GM21723 (cell line): ENCODE results near the gene SPTB.

Experiments
- ATAC-seq: cut with Tn5 transposase; IDR thresholded peaks from one replicate; pipeline ENCODE4 v1.9.1; 2021; ENCODE audit warnings: mild to moderate bottlenecking, moderate library complexity; ENCODE audit not compliant: unreplicated experiment

Gene SPTB

DNA sequence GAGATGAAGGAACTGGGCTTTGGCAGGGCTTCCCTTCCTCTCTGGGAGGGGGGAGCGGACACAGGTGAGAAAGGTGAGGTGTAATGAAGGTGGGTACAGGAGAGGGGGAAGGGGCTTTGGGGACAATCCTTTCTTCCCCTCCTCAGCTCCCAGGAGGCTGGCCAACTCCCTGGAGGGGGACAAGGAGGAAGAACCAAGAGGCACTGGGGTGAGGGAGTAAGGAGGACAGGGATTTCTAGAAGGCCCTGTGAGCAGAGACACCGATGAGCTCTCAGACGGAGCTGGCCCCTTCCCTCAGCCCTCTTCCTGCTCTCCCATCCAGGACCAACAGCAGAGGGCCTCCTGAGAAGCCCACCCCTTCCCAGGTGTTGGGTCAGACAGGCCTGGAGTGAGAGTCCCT is 122.1 kb downstream of the SPTB start:
- ATAC-seq: no peak

DNA sequence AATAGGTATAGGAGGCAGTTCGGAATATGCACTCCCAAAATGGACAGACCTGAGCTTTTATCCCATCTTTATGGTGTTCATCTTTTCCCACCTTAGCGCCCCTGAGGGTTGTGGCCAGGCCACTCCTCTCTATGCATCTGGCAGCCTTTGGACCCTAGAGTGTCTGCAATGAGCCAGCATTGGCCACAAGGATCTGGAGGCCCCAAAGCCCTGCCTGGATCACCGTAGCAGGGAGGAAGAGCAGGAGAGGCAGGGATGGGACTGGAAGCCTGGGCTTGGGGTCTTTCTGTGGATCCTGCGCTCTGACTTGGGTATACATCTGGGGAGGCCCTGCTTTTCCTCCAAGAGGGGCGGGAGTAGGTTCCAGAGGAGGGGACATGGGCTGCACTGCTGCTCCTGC is 123.0 kb downstream of the SPTB start:
- no peak for ATAC-seq

DNA sequence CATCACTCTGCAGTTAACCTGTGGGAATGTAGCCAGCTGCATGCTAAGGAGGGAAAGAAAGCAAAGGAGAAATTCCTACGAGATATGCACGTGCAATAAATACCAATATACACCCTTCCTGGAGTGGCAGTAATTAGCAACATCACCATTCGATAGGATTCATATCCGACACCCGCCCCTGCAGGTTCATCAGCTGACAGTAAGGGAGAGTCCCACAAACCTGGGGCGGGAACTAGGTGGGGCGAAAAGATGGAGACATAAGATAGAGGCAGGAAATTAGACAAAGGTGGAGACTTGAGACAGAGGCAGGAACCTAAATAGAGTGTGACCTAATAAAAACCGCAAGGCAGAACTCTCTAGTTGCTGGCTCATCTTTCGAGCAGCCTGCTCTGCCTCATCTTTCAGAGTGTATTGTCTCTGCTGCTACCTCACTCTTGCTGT is 123.9 kb downstream of the SPTB start:
- no peak for ATAC-seq

DNA sequence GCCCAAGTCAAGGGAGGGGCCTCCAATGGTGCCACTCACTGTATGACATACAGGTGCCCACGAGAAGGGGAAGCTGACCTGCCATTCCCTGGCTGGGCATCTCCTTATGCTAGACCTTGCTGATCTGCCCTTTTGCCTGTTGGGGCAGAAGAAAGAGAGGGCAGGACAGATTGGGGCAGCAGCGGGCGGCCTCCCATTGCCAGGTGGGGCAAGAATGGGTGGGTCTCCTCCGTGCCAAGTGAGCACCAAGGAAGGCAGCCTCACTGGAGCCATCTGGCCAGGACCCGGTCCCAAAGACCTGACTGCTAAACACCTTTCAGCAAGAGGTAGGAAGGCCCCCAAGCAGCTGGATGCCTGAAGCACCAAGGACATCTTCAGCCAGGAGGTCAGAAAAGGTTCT is 125.0 kb downstream of the SPTB start:
- ATAC-seq: no peak

DNA sequence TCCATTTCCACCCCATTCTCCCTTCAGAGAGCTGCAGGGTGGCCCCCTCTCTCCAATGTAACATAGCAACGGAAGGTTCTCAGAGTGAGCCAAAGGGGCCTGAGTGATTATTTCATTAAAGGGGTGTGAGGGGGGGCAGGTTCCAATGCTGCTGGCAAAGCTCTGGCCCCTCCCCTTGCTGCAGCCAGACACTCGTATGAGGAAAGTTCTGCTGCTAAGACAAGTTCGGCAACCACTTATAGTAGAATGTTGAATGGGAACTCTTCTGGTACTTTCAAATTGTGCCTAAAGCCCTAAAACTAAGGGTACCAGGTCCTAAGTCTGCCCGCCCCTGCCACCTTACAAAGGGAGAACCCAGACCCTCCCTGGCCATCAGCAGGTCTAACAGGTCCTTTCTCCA is 125.7 kb downstream of the SPTB start:
- no peak for ATAC-seq

DNA sequence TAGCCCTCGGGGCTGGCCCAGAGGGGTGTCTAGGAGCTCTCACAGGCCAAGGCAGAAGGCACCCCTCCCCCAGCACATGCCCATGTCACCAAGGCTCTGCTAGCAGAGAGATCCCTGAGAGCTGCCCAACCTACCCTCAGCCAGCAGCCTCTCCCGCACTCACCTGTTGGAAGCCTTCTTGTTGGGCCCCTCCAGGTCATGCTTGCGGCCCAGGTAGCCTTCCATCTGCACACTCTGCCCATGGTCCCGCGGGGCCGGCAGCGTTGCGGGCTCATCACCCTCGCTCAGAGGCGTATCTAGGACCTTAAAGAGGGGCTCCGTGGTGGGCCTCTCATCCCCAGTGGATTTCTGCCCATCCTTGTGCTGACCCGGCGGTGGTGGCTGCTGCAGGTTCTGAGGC is 126.3 kb downstream of the SPTB start:
- no peak for ATAC-seq

DNA sequence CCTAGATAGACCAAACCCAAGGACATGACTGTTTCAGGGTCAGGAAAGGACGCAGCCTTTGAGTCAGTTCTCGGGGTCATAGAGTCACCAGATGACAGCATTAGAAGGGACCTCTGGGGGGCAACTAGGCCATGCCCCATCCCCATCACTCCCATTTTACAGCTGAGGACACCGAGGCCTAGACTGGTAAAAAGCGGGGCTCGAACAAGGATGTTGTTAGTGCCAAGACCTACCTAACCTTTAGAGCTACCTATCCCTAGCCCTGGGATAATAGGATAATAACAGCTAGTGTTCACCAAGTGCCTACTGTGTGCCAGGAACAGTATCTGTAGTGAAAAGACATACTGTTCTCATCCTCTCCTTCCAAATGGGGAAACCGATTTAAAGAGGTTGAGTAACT is 126.8 kb downstream of the SPTB start:
- ATAC-seq: no peak

DNA sequence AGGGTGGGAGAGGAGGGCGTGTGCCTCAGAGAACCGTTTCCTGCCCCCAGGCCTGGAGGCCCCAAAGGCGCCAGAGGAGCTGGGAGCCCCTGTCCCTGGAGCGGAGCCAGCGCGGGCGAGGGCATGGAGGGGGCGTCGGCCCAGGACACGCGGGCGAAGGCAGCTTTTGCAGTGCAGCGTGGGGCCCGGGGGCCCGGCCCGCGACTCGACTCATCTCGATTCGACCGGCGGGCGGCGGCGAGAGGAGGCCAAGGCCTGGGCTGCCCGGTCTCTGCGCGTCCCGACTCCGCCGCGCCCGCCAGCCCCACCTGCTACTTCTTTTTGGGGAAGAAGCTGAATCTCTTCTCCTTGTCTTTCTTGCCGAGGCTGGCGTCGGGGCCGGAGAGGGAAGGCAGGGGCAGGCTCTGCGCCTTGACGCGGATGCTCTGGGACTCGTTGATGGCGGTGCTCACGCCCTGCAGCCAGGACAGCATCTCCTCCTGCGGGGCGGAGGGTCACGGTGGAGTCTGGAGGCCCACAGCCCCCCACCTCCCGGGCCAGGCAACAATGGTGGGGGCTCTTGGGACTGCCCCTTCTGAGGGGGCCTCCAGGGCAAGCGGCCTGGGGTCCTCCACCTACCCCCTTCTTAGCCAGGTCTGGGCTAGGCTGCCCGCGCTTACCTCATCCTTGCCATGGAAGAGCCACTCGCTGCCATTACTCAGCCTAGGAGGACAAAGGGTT is 130.6 kb downstream of the SPTB start:
- ATAC-seq: no peak

DNA sequence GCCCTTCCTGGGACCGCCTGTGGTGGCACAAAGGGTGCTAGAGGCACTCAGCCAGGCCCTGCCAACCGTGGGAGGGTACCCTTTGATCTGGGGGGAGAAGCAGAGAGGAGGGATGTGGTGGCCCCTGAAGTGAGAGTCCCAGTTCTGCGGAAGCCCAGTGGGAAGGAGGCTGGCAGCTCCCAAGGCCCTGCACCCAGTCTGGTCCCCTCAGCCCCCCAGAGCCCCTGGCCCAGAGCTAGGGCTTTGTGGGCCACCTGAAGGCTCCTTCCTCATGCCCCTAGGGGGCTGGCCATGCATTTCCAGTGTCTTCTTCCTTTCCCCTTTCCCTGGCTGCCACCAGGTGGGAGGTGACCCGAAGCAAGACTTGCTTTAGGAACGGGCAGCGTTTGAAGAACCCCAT is 131.2 kb downstream of the SPTB start:
- ATAC-seq: no peak

DNA sequence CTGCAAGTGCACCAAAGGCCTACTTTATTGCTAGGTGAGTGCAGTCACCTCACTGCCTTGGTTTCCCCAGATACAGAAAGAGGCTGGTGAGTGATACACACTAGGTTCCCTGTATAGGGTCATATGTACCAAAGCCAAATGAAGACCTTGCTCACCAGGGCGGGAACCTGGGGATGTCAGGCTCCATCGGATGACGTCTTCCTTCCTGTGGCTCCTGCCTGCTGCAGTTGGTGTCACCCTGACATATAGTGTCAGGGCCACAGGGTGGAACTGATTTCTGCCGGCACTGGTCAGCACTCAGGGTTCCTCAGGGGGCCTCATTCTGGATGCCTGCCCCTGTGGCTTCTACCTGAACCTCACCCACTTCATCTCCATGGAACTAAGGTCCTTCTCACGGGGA is 132.4 kb downstream of the SPTB start:
- ATAC-seq: no peak

DNA sequence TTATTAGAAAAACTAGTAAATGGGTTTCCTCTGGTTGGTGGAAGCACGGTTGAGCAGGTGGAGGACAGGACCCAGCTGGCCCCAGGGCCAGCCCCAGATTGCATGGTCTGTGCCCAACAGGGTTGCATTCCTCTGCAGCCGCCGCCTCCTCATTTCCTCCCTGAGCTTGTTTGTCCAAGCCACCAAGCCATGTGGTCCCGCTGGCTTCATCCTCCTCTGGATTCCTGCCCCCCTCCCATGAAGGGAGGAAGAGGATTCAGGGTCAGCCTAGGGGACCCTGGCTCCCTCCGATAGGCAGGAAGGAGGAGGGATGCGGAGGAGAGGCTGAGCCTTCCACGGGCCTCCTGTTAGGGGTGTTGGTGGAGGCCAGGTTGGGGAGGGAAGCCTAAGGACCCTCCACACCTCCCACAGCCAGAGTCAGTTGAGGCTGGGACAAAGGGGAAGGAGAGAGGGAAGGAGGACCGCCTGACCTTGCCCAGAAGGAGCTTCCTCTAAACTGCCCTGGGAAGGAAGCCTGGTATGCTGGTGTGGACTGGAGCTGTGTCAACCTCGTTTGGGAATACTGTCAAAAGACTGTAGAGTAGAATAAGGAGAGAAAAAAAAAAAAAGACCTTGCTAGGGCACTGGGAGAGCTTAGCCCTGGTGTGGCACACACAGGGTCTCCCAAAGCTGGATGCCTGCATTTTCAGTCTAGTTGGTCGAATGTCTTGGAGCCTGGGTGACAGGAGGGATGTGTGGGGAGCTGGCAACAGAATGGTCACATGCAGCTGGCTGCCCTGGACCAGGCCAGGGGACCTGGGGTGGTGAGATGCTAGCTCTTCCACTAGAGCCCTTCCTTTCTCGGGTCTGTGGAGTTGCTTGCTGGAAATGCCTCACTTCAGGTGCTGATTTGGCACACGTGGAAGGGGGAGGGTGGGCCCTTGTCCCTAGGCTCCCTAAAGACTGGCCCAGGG is 133.1 kb downstream of the SPTB start:
- ATAC-seq: no peak

DNA sequence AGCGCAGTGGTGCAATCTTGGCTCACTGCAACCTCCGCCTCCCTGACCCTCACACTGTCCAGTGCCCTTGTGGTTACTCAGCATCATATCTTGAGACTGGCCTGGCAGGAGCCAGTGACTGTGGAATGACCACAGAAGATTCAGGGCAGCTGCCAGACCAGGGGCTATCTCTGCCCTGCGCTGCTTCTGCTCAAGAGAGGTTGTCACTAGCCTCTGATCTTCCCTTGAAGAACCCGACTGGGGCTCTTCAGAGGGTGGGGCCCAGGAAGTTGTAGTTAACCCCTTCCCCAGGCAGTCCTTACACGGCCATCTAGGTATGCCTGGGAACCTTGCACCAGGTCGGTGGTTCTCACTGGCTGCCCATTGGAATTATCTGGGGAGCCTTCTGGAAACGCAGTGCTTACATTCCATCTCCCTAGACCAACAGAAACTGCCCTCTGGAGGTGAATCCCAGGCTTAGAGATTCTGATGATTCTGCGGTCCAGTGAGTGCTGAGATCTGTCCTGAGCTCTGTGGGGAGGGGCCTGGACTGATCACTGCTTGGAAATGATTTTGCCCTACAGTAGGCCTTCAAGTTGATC is 134.1 kb downstream of the SPTB start:
- ATAC-seq: no peak

DNA sequence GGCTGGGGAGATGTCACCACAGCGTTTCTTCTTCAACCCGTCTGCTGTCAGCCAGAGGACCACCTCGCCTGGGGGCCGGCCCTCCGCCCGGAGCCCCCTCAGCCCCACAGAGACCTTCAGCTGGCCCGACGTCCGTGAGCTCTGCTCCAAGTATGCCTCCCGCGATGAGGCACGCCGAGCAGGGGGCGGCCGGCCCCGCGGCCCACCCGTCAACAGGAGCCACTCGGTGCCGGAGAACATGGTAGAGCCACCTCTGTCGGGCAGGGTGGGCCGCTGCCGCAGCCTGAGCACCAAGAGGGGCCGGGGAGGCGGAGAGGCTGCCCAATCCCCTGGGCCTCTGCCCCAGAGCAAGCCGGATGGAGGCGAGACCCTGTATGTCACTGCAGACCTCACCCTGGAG is 136.6 kb downstream of the SPTB start:
- no peak for ATAC-seq

DNA sequence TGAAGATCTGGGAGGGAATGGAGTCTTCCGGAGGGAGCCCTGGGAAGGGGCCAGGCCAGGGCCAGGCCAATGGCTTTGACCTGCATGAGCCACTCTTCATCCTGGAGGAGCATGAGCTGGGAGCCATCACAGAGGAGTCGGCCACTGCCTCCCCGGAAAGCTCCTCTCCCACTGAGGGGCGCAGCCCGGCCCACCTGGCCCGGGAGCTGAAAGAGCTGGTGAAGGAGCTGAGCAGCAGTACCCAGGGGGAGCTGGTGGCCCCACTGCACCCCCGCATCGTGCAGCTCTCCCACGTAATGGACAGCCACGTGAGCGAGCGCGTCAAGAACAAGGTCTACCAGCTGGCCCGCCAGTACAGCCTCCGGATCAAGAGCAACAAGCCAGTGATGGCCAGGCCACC is 137.7 kb downstream of the SPTB start:
- no peak for ATAC-seq

DNA sequence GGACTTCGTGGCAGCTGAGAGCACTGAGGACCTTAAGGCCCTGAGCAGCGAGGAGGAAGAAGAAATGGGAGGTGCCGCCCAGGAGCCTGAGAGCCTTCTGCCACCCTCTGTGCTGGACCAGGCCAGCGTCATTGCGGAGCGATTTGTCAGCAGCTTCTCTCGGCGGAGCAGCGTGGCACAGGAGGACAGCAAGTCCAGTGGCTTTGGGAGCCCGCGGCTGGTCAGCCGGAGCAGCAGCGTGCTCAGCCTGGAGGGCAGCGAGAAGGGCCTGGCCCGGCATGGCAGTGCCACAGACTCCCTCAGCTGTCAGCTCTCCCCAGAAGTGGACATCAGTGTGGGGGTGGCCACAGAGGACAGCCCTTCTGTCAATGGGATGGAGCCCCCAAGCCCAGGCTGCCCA is 138.5 kb downstream of the SPTB start:
- ATAC-seq: no peak

DNA sequence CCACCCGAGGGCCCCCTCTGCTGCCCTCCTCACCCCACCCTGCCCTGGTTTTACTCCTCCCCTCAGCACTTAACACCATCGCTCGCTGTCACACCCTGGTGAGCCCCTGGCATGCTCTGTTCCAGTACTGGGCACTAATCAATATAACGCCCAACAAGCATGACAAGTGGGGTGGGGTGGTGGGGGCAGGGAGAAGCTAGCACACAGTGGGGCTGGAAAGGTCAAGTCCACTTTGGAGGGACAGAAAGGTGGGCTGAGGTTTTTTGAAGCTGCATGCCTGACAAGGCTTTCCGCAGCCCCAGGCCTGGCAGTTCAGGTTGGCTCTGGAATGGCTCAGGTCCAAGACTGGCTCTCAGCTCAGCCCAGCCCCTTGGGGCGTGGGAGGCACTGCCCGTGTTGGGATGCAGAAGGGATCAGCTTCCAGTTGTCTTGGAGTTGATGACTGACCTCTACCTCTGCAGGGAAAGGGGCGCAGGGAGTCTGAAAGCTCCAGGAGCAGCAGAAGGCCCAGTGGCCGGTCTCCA is 141.4 kb downstream of the SPTB start:
- ATAC-seq: no peak

DNA sequence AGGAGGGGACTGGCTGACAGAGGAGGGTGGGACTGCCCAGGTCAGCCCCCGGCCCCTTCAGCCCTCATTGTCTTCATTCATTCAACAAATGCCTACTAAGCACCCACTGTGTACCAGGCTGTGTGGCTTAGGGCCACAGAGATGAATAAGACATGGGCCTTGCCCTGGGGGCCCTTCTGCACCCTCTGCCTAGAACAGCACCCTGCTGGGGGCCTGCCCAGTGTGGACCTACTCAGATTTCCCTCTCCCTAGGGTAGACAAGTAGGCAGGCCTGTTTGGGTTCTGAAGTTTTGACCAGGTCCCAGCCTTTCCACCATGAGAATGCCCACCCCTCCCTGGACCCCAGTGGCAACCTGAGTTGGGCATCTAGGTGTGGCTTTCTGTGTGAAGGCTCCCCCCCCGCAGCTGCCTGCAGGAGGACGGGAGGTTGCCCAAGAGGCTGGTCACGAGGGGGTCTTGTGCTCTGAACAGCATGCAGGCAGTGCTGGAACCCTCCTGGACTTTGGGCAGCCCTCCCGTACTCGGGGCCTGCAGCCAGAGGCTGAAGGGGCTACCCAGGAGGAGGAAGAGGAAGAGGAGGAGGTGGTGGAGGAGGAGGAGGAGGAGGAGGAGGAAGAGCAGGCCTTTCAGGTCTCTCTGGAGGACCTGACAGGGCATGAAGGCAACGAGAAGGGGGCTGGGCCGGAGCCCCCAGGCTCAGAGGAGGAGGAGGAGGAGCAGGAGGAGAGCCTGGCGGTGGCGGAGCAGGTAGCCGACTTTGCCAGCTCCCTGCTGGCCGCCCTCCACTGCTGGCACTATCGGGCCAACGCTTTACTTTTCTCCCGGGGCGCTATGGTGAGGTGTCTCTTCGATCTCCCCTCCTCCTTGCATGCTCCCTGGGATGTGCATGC is 142.1 kb downstream of the SPTB start:
- no peak for ATAC-seq

DNA sequence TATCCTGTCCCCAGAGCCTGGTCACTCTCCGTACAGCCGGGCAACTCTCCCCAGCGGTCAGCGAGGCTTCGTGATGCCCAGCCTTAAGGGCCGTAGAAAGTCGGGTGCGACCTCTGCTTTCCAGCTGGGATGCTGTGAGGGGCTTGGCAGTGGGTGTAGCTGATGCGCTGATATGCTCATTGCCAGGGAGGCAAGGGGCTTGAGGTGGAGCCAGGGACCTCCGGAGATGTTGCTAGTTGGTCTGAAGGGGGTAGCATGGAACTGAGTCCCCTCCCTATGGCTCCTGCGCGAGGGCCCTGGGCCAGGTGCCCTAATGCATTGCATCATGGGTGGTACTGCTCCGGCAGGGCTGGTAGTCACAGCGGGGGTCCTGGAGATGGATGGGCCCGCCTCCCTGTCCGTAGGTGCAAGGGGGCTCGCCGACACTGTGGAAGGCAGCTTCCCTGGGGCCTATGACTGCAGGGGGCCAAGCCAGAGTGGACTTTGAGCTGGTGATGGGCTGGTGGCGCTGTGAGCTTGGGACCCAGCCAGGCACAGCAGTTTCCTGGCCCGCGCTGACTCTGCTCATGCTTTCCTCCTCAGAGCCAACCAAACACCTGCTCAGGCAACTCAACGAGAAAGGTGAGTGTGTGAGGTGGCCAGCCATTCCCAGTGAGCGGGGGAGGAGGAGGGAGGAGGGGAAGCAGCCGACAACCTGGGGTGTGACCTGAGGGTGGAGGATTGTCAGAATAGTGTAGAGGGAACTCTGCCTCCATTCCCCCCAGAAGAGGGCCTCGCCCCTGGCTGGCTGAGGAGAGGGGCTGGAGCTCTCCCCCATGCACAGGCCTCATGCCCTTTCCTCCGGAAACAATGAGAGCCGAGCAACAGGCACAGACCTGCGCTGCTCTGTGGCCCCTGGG is 143.2 kb downstream of the SPTB start:
- ATAC-seq: no peak

DNA sequence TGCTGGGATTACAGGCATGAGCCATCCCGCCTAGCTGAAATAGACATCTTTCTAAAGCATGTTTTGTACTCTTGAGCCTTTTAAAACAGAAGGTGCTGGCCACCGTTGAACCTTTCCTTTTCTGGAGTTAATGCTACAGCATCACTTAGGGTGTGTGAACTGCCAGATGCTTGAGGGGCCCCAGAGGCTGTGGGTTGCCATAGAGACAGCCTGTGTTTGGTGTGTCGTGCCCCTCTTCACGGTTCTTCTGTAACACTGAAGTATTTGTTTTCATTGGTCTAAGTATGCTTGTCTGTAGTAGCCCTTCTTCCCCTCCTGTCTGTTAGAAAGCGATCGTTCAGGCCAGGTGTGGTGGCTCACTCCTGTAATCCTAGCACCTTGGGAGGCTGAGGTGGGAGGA is 144.7 kb downstream of the SPTB start:
- no peak for ATAC-seq

DNA sequence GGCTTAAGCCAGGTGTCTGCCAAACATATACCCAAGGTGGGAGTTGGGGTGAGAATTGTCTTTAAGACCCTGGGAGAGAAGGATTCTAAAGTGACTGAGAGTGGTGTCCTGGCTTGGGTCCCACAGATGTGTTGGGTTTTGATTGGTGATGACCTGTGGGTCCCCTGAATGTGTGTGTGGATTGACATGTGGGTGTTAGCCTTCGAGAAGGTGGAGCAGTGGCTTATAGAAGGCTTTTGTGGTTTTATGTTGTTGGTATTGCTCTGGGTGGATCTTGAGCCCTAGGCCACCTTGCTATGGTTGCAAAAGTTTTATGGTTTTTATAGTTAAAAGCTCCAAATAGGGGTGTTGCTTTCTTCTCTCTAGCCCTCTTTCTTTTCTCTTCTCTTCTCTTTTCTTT is 145.8 kb downstream of the SPTB start:
- no peak for ATAC-seq
